ENCODE data around the gene NUDT2.

Gene NUDT2

DNA sequence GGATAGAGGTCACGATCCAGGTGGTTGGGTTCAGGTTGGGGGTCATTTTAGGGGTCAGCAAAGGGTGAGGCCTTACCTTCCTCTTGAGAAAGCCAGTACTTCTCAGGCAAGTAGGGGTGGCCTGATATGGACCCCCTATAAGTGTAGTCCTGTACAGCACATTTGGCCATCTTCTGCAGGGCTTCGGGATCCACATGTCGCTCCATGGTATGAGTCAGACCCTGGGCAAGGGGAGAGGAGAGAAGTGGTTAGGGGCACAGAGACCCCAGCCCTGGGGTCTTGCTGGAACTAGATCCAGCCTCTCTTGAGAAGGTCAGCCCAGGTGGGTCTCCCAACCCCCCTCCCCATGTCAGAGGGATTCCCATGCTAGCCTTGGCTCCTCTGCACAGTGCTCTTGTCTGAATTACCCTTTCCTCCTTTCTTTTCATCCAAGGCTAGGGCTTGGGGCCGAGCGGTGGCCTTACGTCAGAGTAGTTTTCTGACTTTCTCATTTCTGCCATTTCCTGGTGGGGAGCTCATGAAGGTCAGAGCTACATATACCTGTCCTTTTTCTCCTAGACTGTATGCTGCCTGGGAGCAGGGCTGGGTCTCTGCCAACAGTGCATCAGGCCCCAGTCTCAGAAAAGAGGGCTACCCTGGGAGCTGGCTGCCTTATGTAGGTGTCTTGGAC, 56.3 kb downstream of the NUDT2 start:
- no peak for DNase-seq

DNA sequence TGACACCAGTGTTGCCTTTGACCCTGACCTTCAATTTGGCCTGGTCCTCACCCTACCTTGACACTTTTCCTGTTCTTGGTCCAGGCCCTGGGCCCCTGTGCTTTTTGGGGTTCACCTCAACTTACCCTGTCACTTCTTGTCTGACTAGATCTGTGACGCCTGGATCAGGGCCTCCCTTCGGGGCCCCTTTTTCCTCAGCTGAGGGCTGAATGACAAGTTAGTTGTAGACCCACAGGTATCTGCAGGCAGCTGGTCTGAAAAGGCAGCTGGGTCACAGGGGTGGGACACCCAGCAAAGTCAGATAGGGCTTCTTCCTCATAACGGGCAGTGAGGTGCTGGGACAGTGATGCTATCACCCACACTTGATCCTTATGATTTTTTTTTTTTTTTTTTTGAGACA, 57.3 kb downstream of the NUDT2 start:
- DNase-seq: no peak

DNA sequence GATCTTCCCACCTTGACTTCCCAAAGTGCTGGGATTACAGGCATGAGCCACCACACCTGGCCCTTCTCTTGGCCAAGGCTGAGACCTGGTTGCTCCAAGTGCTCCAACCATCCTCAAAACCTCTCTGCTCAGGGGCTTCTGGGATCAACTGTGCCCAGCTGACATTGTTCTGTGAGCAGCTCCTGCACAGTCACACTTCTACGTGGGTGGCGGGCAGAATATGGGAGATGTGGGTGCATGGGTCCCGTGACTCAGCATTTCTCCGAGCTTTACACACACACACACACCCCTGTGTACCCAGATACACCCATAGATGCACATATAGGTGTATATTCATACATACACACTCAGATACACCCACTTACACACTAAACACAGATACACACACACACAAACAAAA, 57.9 kb downstream of the NUDT2 start:
- no peak for DNase-seq

DNA sequence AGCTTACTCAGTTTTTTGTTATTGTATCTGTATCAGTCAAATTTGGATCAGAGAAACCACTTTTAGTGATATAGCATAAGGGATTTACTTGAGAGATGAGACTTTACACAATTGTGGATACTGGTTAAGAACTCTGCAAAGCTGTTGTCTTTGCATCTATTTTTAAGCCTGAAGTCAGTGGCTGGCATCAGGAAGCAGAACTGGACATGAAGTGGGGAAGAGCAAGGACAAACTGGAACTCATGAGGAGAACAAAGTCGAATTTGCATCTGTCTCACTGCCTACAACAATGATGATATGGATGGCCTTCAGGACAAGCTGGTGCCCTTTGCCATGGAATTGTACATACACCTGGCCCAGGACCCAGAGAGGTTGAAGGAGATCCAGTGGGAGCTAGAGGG, 63.1 kb downstream of the NUDT2 start:
- no peak for DNase-seq

Measured in effector CD8-positive, alpha-beta T cell (primary cell).